SK-N-MC (cell line): ENCODE measurements around the gene USP32.

Experiments
- EZH2 ChIP-seq: fragments of 200-600 bp; sonication (generic); IDR thresholded peaks from one replicate; pipeline ENCODE4 v1.6.1; 2017; ENCODE audit warnings: antibody characterized with exemption
- FOXP2 ChIP-seq: optimal IDR thresholded peaks from 2 replicates; pipeline ENCODE3; 2011; ENCODE audit warnings: mild to moderate bottlenecking, moderate library complexity; ENCODE audit not compliant: insufficient read depth; ENCODE audit errors: extremely low read length, control extremely low read depth
- POLR2AphosphoS5 ChIP-seq: IDR thresholded peaks from 2 replicates; pipeline ENCODE4 v1.6.1; 2012; ENCODE audit warnings: mild to moderate bottlenecking, low read depth, low read length, borderline replicate concordance

DNA sequence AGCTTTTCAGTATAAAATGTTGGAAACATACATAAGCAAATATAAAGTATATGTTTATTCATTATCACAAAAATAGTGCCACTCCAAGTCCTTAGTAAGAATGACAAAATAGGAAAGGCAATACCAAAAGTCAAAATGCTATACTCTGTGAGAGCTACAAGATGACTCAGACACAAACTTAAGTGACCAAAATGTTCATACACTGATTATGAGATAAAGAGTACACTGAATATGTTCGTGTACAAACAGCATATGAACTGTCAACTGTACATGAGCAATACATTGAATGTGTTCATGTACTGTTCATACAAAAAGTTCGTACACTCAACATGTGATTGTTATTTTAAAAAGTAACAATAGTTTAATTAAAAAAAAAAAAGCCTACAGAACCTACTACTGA is 138.9 kb downstream of the USP32 start:
- TF ChIP-seq EZH2 (no peak), POLR2AphosphoS5 (no peak), FOXP2 (no peak)
